HepG2 (cell line): ENCODE measurements around the gene PTPRB. TPM values are rescaled to one million over a fixed set of nuclear protein-coding genes. Genes with fewer than 3 reads are reported as not detected.
"Not testable (repeated sequence)": the region's sequence is repeated elsewhere in the genome, so short reads cannot be mapped to it uniquely, and the experiment has no call there.

ENCODE experiments used
- ATAC-seq: fragments of 200-7000 bp; cut with Tn5 transposase; 3 replicates; pipeline ENCODE4 v1.9.1; 2020; ENCODE audit warnings: mild to moderate bottlenecking, moderate library complexity
- BruUV-seq: library from RNA; stranded (reverse); fragments of 400-500 nt; replicated peaks from 2 replicates; lab custom pipeline; 2021; lab: Mats Ljungman, UMichigan
- CTCF ChIA-PET: fragments of 300-600 bp; formaldehyde crosslinking; extraction: SDS; loops from one replicate; lab custom pipeline; 2021; ENCODE audit warnings: low total read pairs, inconsistent platforms, low intra/inter-chr PET ratio; lab: Yijun Ruan, JAX
- POLR2A ChIA-PET: fragments of 350-600 bp; sonication (Branson Sonifier 250); formaldehyde crosslinking; loops from one replicate; lab custom pipeline; 2020; ENCODE audit warnings: antibody characterized with exemption, inconsistent platforms; lab: Yijun Ruan, JAX
- DNase-seq: peaks from one replicate; pipeline ENCODE4 v3.0.0-alpha.2; 2015; ENCODE audit warnings: low spot score
- FAIRE-seq: peaks from 3 replicates; lab custom pipeline; 2011; peaks lifted over from hg19 to GRCh38; lab: Jason Lieb, UNC
- H2AFZ ChIP-seq: one replicate; pipeline ENCODE4 v1.6.1; 2011; ENCODE audit warnings: low read length, inconsistent platforms
- H3K27ac ChIP-seq: fragments of 300-600 bp; 3 replicates; pipeline ENCODE4 v1.8.0; 2011; ENCODE audit warnings: mixed run types, mild to moderate bottlenecking, mixed read lengths, low read length, inconsistent platforms; ENCODE audit not compliant: insufficient read depth; ENCODE audit errors: extremely low read length
- H3K27me3 ChIP-seq, 2 experiments: fragments of 200-600 bp in 1 of 2; 2 replicates in 1 of 2; 3 replicates in 1 of 2; pipeline versions ENCODE4 v1.6.0 to v1.8.0; 2011; ENCODE audit warnings: low read length in 2 of 2, mild to moderate bottlenecking in 2 of 2, moderate library complexity in 2 of 2, inconsistent platforms in 1 of 2; ENCODE audit not compliant: insufficient read depth in 2 of 2, control insufficient read depth in 1 of 2
- H3K36me3 ChIP-seq, 2 experiments: fragments of 200-600 bp in 1 of 2; replicated peaks in 1 of 2; 2 replicates in 1 of 2; 3 replicates in 1 of 2; pipeline versions ENCODE4 v1.5.1 to v1.8.0; 2011; ENCODE audit warnings: low read length in 2 of 2, inconsistent platforms in 1 of 2; ENCODE audit not compliant: insufficient read depth in 2 of 2, control insufficient read depth in 1 of 2
- H3K4me1 ChIP-seq: 2 replicates; pipeline ENCODE4 v1.5.1; 2012; ENCODE audit warnings: low read length, inconsistent platforms; ENCODE audit not compliant: insufficient read depth
- H3K4me2 ChIP-seq: 2 replicates; pipeline ENCODE4 v1.6.0; 2011; ENCODE audit warnings: low read depth, low read length, inconsistent platforms
- H3K4me3 ChIP-seq, 3 experiments: fragments of 200-600 bp in 1 of 3; sonication (generic), shearing (Covaris generic) in 1 of 3; replicated peaks in 1 of 3; 2 replicates each; pipeline ENCODE4 v1.5.1; 2011 to 2016; ENCODE audit warnings: low read length in 3 of 3, inconsistent platforms in 2 of 3, low read depth in 2 of 3, mild to moderate bottlenecking in 2 of 3, control low read depth in 1 of 3, mixed read lengths in 1 of 3; ENCODE audit not compliant: insufficient read depth in 1 of 3
- H3K79me2 ChIP-seq: one replicate; pipeline ENCODE4 v1.6.1; 2011; ENCODE audit warnings: low read length, inconsistent platforms; ENCODE audit not compliant: insufficient read depth
- H3K9ac ChIP-seq: 2 replicates; pipeline ENCODE4 v1.6.0; 2011; ENCODE audit warnings: mild to moderate bottlenecking, low read depth, low read length, inconsistent platforms; ENCODE audit not compliant: insufficient read depth
- H3K9me3 ChIP-seq: 2 replicates; pipeline ENCODE4 v1.5.1; 2012; ENCODE audit warnings: mild to moderate bottlenecking, low read length
- H4K20me1 ChIP-seq: 2 replicates; pipeline ENCODE4 v1.6.0; 2011; ENCODE audit warnings: inconsistent platforms, mild to moderate bottlenecking, low read length, moderate library complexity; ENCODE audit not compliant: insufficient read depth
- CEBPG ChIP-seq: IDR thresholded peaks from 2 replicates; pipeline ENCODE4 v1.6.1; 2016
- FOXK1 ChIP-seq: sonication (generic); formaldehyde crosslinking; IDR thresholded peaks from 2 replicates; pipeline ENCODE4 v1.4.0; 2020; ENCODE audit warnings: low read depth, missing genetic modification reagents, borderline replicate concordance
- ISX ChIP-seq: sonication (generic); formaldehyde crosslinking; conservative IDR thresholded peaks from 2 replicates; pipeline ENCODE4 v1.5.0; 2020; ENCODE audit warnings: missing genetic modification reagents
- KLF9 ChIP-seq: IDR thresholded peaks from 2 replicates; pipeline ENCODE4 v1.6.1; 2016; ENCODE audit warnings: low read depth
- MAFF ChIP-seq: IDR thresholded peaks from 2 replicates; pipeline ENCODE4 v1.6.1; 2011; ENCODE audit warnings: low read depth, low read length, improper control_type of control experiment
- MAFK ChIP-seq, 2 experiments: IDR thresholded peaks in 1 of 2; conservative IDR thresholded peaks in 1 of 2; 2 replicates each; pipeline ENCODE4 v1.6.1; 2011; ENCODE audit warnings: improper control_type of control experiment in 2 of 2, low read length in 2 of 2
- NR2F2 ChIP-seq: IDR thresholded peaks from 2 replicates; pipeline ENCODE4 v1.6.1; 2012; ENCODE audit warnings: low read depth, inconsistent platforms, borderline replicate concordance
- RNF2 ChIP-seq: fragments of 450-650 bp; conservative IDR thresholded peaks from 2 replicates; pipeline ENCODE4 v1.6.1; 2016; ENCODE audit warnings: low read depth
- SP1 ChIP-seq, 2 experiments: fragments of 450-650 bp in 1 of 2; sonication (generic) in 1 of 2; formaldehyde crosslinking in 1 of 2; IDR thresholded peaks; 2 replicates each; pipeline versions ENCODE4 v1.4.0 to v1.6.1; 2016 to 2020; ENCODE audit warnings: missing genetic modification reagents in 1 of 2
- ZKSCAN5 ChIP-seq: sonication (generic); formaldehyde crosslinking; IDR thresholded peaks from 2 replicates; pipeline ENCODE4 v1.5.1; 2020; ENCODE audit warnings: mild to moderate bottlenecking, missing genetic modification reagents
- ZNF253 ChIP-seq: sonication (generic); formaldehyde crosslinking; IDR thresholded peaks from 2 replicates; pipeline ENCODE4 v1.8.0; 2022; ENCODE audit warnings: mild to moderate bottlenecking, missing genetic modification reagents, borderline replicate concordance
- ZNF367 ChIP-seq: sonication (generic); formaldehyde crosslinking; IDR thresholded peaks from 2 replicates; pipeline ENCODE4 v1.4.0; 2020; ENCODE audit warnings: missing genetic modification reagents, borderline replicate concordance
- ZNF501 ChIP-seq: sonication (generic); formaldehyde crosslinking; IDR thresholded peaks from 2 replicates; pipeline ENCODE4 v1.5.1; 2020; ENCODE audit warnings: mild to moderate bottlenecking, moderate library complexity, missing genetic modification reagents
- ZNF550 ChIP-seq: sonication (generic); formaldehyde crosslinking; IDR thresholded peaks from 2 replicates; pipeline ENCODE4 v1.4.0; 2020; ENCODE audit warnings: mild to moderate bottlenecking, missing genetic modification reagents, borderline replicate concordance
- WGBS: methylation state at CpG from one replicate; pipeline ENCODE4 v1.1.6; 2017; ENCODE audit warnings: low lambda C conversion rate; 5-methylcytosine and 5-hydroxymethylcytosine counted together
- in situ Hi-C: cut with HindIII; loops from 2 replicates; pipeline ENCODE4 v1.10.0; 2017; ENCODE audit warnings: low pct_unique_long_range_greater_than_20kb; ENCODE audit not compliant: extremely low pct_ligation_motif_present
- intact Hi-C: fragments of 100-400 bp; cut with micrococcal nuclease; formaldehyde crosslinking; loops from one replicate; pipeline ENCODE4 v1.10.0; 2022; ENCODE audit not compliant: unreplicated experiment
- polyA plus RNA-seq, 8 experiments: library from polyadenylated mRNA; depleted of rRNA in 3 of 8; stranded (reverse) in 7 of 8; unstranded in 1 of 8; fragments of >200 nt; fragmentation: Illumina TruSeq in 4 of 8; extraction: Trizol in 4 of 8; gene quantifications; 2 replicates each; pipeline versions ENCODE4 v1.2.1 to v1.2.3, GENCODE V29; 2011 to 2016; ENCODE audit warnings: low read depth in 4 of 8, missing spikeins in 1 of 8, mixed read lengths in 1 of 8; ENCODE audit not compliant: insufficient read depth in 1 of 8
- total RNA-seq, 5 experiments: library from RNA; depleted of rRNA; stranded (reverse); fragments of >200 nt; fragmentation: Illumina TruSeq; extraction: Trizol; gene quantifications; 2 replicates each; pipeline ENCODE4 v1.2.3, GENCODE V29; 2016; ENCODE audit warnings: low read depth in 1 of 5

PTPRB gene
- total and polyA plus RNA-seq, 2 of the 13 experiments (the other 11 are each of a cell fraction or from before 2014, with no cell fraction given), result 0.02 to 0.07 TPM

- TF ChIP-seq CEBPG, result no peak
- no peak for TF ChIP-seq ZNF253 (CRISPR knock-in tag)
- TF ChIP-seq ZKSCAN5, result no peak
- no peak for TF ChIP-seq ZNF501 (CRISPR knock-in tag)
Measured at GRCh38 chr12:70508178-70508577, 129.1 kb downstream of the PTPRB start (continued).

GRCh38 chr12:70507442-70507841, 129.8 kb downstream of the PTPRB start:
- ChIA-PET POLR2A (no interaction called here), CTCF (no interaction called here)

GRCh38 chr12:70497508-70497907, 139.7 kb downstream of the PTPRB start:
- WGBS, result 61% methylated on average over 5 of the region's 5 CpGs
- TF ChIP-seq ISX (CRISPR knock-in tag), result no peak
- no peak for TF ChIP-seq RNF2
- no peak for TF ChIP-seq ZNF367 (CRISPR knock-in tag)
- Histone ChIP-seq H2AFZ (no peak overlapping the region), H3K4me1 (peaks cover 13% of the 10 kb centered on the region; the same call in 1 of the 2 replicates), H3K79me2 (no peaks in the 10 kb centered on the region), H4K20me1 (no peaks in the 10 kb centered on the region), H3K27ac (no peak overlapping the region), H3K27me3 (no peaks in the 10 kb centered on the region), H3K36me3 (no peaks in the 10 kb centered on the region), H3K4me2 (no peak overlapping the region), H3K9me3 (peaks cover 28% of the 10 kb centered on the region; the same call in 1 of the 2 replicates), H3K4me3 (no peak overlapping the region), H3K9ac (no peak overlapping the region)
- CTCF ChIA-PET, result no interaction called here
- ATAC-seq (no peak), DNase-seq (no peak), FAIRE-seq (no peak)
- in situ Hi-C loops (no loop called here), intact Hi-C loops (no loop called here)
- POLR2A ChIA-PET, result no interaction called here
- BruUV-seq, result no TSS peak

More at GRCh38 chr12:70507442-70507841, 129.8 kb downstream of the PTPRB start:
- no peak for DNase-seq
- Histone ChIP-seq H3K27ac (no peak overlapping the region), H3K4me1 (no peaks in the 10 kb centered on the region), H3K4me2 (no peak overlapping the region), H3K79me2 (no peaks in the 10 kb centered on the region), H3K27me3 (no peaks in the 10 kb centered on the region; a peak in 1 of 5 replicates), H3K36me3 (no peaks in the 10 kb centered on the region), H3K9ac (no peak overlapping the region), H3K9me3 (peaks cover 9% of the 10 kb centered on the region), H3K4me3 (no peak overlapping the region), H2AFZ (no peak overlapping the region), H4K20me1 (no peaks in the 10 kb centered on the region)
- ATAC-seq, result no peak
- peak; percentile 40; the same call in 1 of the 2 replicates for TF ChIP-seq MAFF
- TF ChIP-seq NR2F2, result no peak
- TF ChIP-seq ZNF550 (CRISPR knock-in tag), result no peak
- no peak for TF ChIP-seq FOXK1 (CRISPR knock-in tag)
- TF ChIP-seq SP1 (IDR thresholded peaks at IDR 0.05), result no peak
- no peak for TF ChIP-seq SP1 (CRISPR knock-in tag; IDR thresholded peaks at IDR 0.05)
- no peak for TF ChIP-seq KLF9
- TF ChIP-seq MAFK (conservative IDR thresholded peaks at IDR 0.05 in 1 of 2, IDR thresholded peaks at IDR 0.05 in 1 of 2; ENCODE audit: low read length in 2 of 2), result peak; percentile 41 to 49
- 65% methylated on average over 2 of the region's 2 CpGs for WGBS
- no TSS peak for BruUV-seq
- no peak for FAIRE-seq
- intact Hi-C loops, result no loop called here
- in situ Hi-C loops, result no loop called here

- intact Hi-C loops, FAIRE-seq, POLR2A ChIA-PET, H3K79me2 ChIP-seq, DNase-seq, H3K36me3 ChIP-seq, in situ Hi-C loops, H3K4me2 ChIP-seq, CTCF ChIA-PET, H3K27me3 ChIP-seq, ATAC-seq, H3K4me3 ChIP-seq, H2AFZ ChIP-seq, BruUV-seq, H3K9ac ChIP-seq, H3K27ac ChIP-seq, H4K20me1 ChIP-seq: not testable (repeated sequence)
- Histone ChIP-seq H3K9me3 (peaks cover 14% of the 10 kb centered on the region; the same call in 1 of the 2 replicates), H3K4me1 (peaks cover 13% of the 10 kb centered on the region; the same call in 1 of the 2 replicates)
- 39% methylated on average over 1 of the region's 1 CpG for WGBS
Measured at GRCh38 chr12:70492904-70493303, 144.3 kb downstream of the PTPRB start.
